PFSK-1 (cell line): ENCODE measurements around the gene POLR3A.

ENCODE experiments used
- FOXP2 ChIP-seq: optimal IDR thresholded peaks from 2 replicates; pipeline ENCODE3; 2011; ENCODE audit warnings: borderline replicate concordance, control low read depth, inconsistent platforms; ENCODE audit not compliant: insufficient read depth; ENCODE audit errors: extremely low read length, extremely low read depth
- POLR2AphosphoS5 ChIP-seq: IDR thresholded peaks from 2 replicates; pipeline ENCODE4 v1.6.1; 2012; ENCODE audit warnings: low read depth, mild to moderate bottlenecking, control low read depth, low read length, moderate library complexity
- REST ChIP-seq, 2 experiments: IDR thresholded peaks; 2 replicates each; pipeline versions ENCODE4 v1.6.1 to v1.8.0; 2011 to 2012; ENCODE audit warnings: low read depth in 2 of 2, low read length in 2 of 2, control low read depth in 1 of 2, inconsistent platforms in 1 of 2, mild to moderate bottlenecking in 1 of 2, moderate library complexity in 1 of 2; ENCODE audit not compliant: insufficient read depth in 1 of 2
- SIN3A ChIP-seq: IDR thresholded peaks from 2 replicates; pipeline ENCODE4 v1.6.1; 2012; ENCODE audit warnings: mild to moderate bottlenecking, low read length, moderate library complexity, borderline replicate concordance; ENCODE audit not compliant: insufficient read depth
- TAF1 ChIP-seq: IDR thresholded peaks from 2 replicates; pipeline ENCODE4 v1.6.1; 2012; ENCODE audit warnings: low read length, control low read depth, borderline replicate concordance; ENCODE audit not compliant: insufficient read depth

Gene POLR3A

GRCh38 chr10:78002541-78003288 lies 26.6 kb downstream of the POLR3A start:
- no peak for TF ChIP-seq FOXP2
- TF ChIP-seq SIN3A, result no peak
- no peak for TF ChIP-seq REST (IDR thresholded peaks at IDR 0.05; ENCODE audit: insufficient read depth in 1 of 2, low read depth in 2 of 2, low read length in 2 of 2)
- TF ChIP-seq TAF1, result no peak

- TF ChIP-seq SIN3A, result no peak
- no peak for TF ChIP-seq REST (IDR thresholded peaks at IDR 0.05; ENCODE audit: insufficient read depth in 1 of 2, low read depth in 2 of 2, low read length in 2 of 2)
- no peak for TF ChIP-seq FOXP2
- no peak for TF ChIP-seq POLR2AphosphoS5
- no peak for TF ChIP-seq TAF1
Observed at GRCh38 chr10:78000956-78001472, 28.3 kb downstream of the POLR3A start.

- TF ChIP-seq SIN3A (no peak), POLR2AphosphoS5 (no peak), FOXP2 (no peak), REST (IDR thresholded peaks at IDR 0.05; ENCODE audit: insufficient read depth in 1 of 2, low read depth in 2 of 2, low read length in 2 of 2) (no peak), TAF1 (no peak)
Observed at GRCh38 chr10:78000206-78000605, 29.1 kb downstream of the POLR3A start.

- no peak for TF ChIP-seq POLR2AphosphoS5
- no peak for TF ChIP-seq SIN3A
- TF ChIP-seq FOXP2, result no peak
- no peak for TF ChIP-seq REST (IDR thresholded peaks at IDR 0.05; ENCODE audit: insufficient read depth in 1 of 2, low read depth in 2 of 2, low read length in 2 of 2)
- no peak for TF ChIP-seq TAF1
Observed at GRCh38 chr10:77993620-77994019, 35.7 kb downstream of the POLR3A start.
